ENCODE data around the gene RPS23. TPM values are rescaled to one million over a fixed set of nuclear protein-coding genes. Genes with fewer than 3 reads are reported as not detected.

RPS23 gene
- total and polyA plus RNA-seq, 4 donors: 1,189 to 3,271 (median 1,978) TPM

DNA sequence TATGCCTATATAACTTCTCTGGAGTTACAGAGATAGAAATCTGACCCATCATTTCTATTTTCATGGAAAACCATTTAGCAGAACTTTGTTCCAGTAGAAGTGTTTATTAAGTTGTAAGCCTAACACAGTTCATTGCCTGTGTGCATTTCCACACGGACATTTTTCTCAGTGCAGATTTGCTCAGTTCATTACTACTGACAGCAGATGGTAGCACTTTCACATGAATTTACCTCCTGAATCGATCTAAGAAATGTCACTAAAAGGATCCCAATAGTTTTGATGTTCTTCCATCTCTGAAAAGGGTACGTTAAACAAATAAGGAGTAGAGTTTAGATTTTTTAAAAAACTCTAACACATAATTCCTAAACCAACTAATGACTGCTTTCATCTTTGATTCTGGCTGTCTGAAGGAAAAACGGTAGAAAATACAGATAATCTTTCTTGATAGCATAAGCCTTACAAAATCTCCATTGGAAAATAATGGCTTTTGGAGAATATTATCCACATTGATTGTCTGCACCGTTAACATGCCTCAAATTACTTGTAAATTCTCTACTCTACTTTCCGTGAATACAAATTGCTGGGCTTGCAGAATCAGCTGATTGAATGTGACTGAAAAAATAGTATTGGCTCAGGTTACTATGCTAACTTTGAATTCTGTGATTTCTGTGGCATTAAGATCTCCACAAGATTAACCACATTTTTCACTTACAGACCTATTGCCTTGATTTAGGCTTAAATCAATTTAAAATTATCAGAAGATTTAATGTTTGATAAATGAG lies 33.1 kb downstream of the RPS23 start:
- WGBS, 2 donors: 67 to 73% methylated on average over 6 of the region's 6 CpGs
- Histone ChIP-seq H3K9ac (ENCODE audit: insufficient read depth in 1 of 2, low read length in 2 of 2) (no peak overlapping the region), H3K27me3 (ENCODE audit: control insufficient read depth in 3 of 3, insufficient read depth in 3 of 3, low read length in 2 of 3) (no peaks in the 10 kb centered on the region), H3K27ac (ENCODE audit: low read depth in 1 of 2, low read length in 1 of 2) (no peak overlapping the region), H3K36me3 (ENCODE audit: control insufficient read depth in 4 of 4, insufficient read depth in 4 of 4, low read length in 4 of 4) (peaks cover 0 to 1% (median 0%) of the 10 kb centered on the region in 4 donors), H3K4me1 (ENCODE audit: control insufficient read depth in 5 of 5, insufficient read depth in 5 of 5, low read length in 5 of 5) (no peaks in the 10 kb centered on the region), H3K4me3 (no peak overlapping the region), H3K9me3 (ENCODE audit: control insufficient read depth in 4 of 4, insufficient read depth in 3 of 4, low read length in 3 of 4) (peaks cover 0 to 6% (median under 1%) of the 10 kb centered on the region in 4 donors)
- no peak for ATAC-seq (ENCODE audit: insufficient read depth, low FRiP score)
- DNase-seq: no peak
- TF ChIP-seq, protein P1, sequence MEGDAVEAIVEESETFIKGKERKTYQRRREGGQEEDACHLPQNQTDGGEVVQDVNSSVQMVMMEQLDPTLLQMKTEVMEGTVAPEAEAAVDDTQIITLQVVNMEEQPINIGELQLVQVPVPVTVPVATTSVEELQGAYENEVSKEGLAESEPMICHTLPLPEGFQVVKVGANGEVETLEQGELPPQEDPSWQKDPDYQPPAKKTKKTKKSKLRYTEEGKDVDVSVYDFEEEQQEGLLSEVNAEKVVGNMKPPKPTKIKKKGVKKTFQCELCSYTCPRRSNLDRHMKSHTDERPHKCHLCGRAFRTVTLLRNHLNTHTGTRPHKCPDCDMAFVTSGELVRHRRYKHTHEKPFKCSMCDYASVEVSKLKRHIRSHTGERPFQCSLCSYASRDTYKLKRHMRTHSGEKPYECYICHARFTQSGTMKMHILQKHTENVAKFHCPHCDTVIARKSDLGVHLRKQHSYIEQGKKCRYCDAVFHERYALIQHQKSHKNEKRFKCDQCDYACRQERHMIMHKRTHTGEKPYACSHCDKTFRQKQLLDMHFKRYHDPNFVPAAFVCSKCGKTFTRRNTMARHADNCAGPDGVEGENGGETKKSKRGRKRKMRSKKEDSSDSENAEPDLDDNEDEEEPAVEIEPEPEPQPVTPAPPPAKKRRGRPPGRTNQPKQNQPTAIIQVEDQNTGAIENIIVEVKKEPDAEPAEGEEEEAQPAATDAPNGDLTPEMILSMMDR (IDR thresholded peaks at IDR 0.05; ENCODE audit: control extremely low read depth, extremely low read depth): no peak

DNA sequence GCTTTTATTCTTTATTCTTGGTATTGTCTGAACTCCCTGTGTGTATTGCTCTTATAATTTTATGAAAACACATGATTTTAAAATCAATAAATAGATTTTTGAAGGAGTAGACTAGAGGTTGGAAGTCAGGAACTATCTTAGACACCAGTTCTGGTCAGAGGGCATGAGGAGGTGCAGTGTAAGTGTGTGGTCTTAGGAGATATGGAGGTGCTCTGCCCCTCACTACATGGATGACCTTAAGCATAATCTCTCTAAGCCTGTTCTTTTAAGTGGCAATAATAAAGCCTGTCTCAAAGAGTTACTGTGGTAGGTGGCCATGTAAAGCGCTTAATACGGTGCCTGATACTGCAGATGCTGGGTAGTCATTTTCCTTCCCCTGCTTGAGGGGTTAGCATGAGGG lies 34.0 kb downstream of the RPS23 start:
- Histone ChIP-seq H3K27ac (ENCODE audit: low read depth in 1 of 2, low read length in 1 of 2) (no peak overlapping the region), H3K4me3 (no peak overlapping the region), H3K9ac (ENCODE audit: insufficient read depth in 1 of 2, low read length in 2 of 2) (no peak overlapping the region), H3K36me3 (ENCODE audit: control insufficient read depth in 4 of 4, insufficient read depth in 4 of 4, low read length in 4 of 4) (peaks cover 0 to 1% (median 0%) of the 10 kb centered on the region in 4 donors), H3K4me1 (ENCODE audit: control insufficient read depth in 5 of 5, insufficient read depth in 5 of 5, low read length in 5 of 5) (no peaks in the 10 kb centered on the region), H3K9me3 (ENCODE audit: control insufficient read depth in 4 of 4, insufficient read depth in 3 of 4, low read length in 3 of 4) (peaks cover 0 to 6% (median under 1%) of the 10 kb centered on the region in 4 donors), H3K27me3 (ENCODE audit: control insufficient read depth in 3 of 3, insufficient read depth in 3 of 3, low read length in 2 of 3) (no peaks in the 10 kb centered on the region)
- TF ChIP-seq, protein P1 (IDR thresholded peaks at IDR 0.05; ENCODE audit: control extremely low read depth, extremely low read depth): no peak
- DNase-seq (no peak), ATAC-seq (ENCODE audit: insufficient read depth, low FRiP score) (no peak)
- 97 to 100% methylated on average over 2 of the region's 2 CpGs for WGBS, 2 donors

DNA sequence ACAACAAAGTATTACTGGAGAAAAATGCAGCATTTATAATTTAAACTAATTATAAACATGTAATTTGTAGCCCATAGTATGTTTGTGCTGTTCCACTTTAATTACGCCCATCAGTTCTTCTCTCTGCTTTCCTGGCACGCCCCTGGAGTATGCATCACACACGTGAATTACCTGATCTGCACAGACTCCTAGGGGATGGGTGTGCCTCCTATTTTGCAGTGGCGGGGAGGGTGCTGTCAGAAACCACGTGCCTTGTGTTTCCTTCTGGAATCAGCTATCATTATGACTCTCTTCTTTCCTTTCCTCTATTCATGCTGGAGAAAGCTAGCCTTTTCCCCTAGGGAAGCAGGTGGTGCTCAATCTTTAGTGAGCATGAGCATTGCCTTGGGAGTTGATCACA lies 43.3 kb downstream of the RPS23 start:
- Histone ChIP-seq H3K9me3 (ENCODE audit: control insufficient read depth in 4 of 4, insufficient read depth in 3 of 4, low read length in 3 of 4) (no peaks in the 10 kb centered on the region), H3K4me3 (no peak overlapping the region), H3K27ac (ENCODE audit: low read depth in 1 of 2, low read length in 1 of 2) (no peak overlapping the region), H3K9ac (ENCODE audit: insufficient read depth in 1 of 2, low read length in 2 of 2) (no peak overlapping the region), H3K36me3 (ENCODE audit: control insufficient read depth in 4 of 4, insufficient read depth in 4 of 4, low read length in 4 of 4) (no peaks in the 10 kb centered on the region), H3K27me3 (ENCODE audit: control insufficient read depth in 3 of 3, insufficient read depth in 3 of 3, low read length in 2 of 3) (no peaks in the 10 kb centered on the region), H3K4me1 (ENCODE audit: control insufficient read depth in 5 of 5, insufficient read depth in 5 of 5, low read length in 5 of 5) (no peaks in the 10 kb centered on the region)
- no peak for ATAC-seq (ENCODE audit: insufficient read depth, low FRiP score)
- WGBS, 2 donors: 72 to 74% methylated on average over 5 of the region's 5 CpGs
- TF ChIP-seq, protein P1 (IDR thresholded peaks at IDR 0.05; ENCODE audit: control extremely low read depth, extremely low read depth): no peak
- DNase-seq: no peak
